ENCODE results near the gene SIAH3. TPM values are rescaled to one million over a fixed set of nuclear protein-coding genes. Genes with fewer than 3 reads are reported as not detected.

Gene SIAH3
- polyA plus RNA-seq, 1 donor from 2014 or later = 4.9 TPM

GRCh38 chr13:45783346-45784043, 68.1 kb downstream of the SIAH3 start:
- Histone ChIP-seq H3K9me2 (ENCODE audit: insufficient read depth, low read length) (no peaks in the 10 kb centered on the region), H4K20me1 (ENCODE audit: insufficient read depth) (no peaks in the 10 kb centered on the region), H3K27me3 (ENCODE audit: insufficient read depth, low read depth, low read length) (no peaks in the 10 kb centered on the region), H2AFZ (ENCODE audit: low read depth, low read length) (no peak overlapping the region), H3K79me2 (replicated peaks; ENCODE audit: insufficient read depth, low read length) (no peaks in the 10 kb centered on the region), H3K27ac (ENCODE audit: low read length) (no peak overlapping the region), H3K36me3 (ENCODE audit: insufficient read depth, low read length) (no peaks in the 10 kb centered on the region), H3K9me3 (ENCODE audit: low read length) (no peaks in the 10 kb centered on the region), H3K4me2 (ENCODE audit: low read length) (no peak overlapping the region), H3K9ac (ENCODE audit: low read length) (no peak overlapping the region), H3F3A (ENCODE audit: insufficient read depth, low read length, poor library complexity, severe bottlenecking) (no peaks in the 10 kb centered on the region), H3K4me3 (ENCODE audit: low read length) (no peak overlapping the region)
- no peak for TF ChIP-seq RAD21 (conservative IDR thresholded peaks at IDR 0.05)
- TF ChIP-seq, protein P1, sequence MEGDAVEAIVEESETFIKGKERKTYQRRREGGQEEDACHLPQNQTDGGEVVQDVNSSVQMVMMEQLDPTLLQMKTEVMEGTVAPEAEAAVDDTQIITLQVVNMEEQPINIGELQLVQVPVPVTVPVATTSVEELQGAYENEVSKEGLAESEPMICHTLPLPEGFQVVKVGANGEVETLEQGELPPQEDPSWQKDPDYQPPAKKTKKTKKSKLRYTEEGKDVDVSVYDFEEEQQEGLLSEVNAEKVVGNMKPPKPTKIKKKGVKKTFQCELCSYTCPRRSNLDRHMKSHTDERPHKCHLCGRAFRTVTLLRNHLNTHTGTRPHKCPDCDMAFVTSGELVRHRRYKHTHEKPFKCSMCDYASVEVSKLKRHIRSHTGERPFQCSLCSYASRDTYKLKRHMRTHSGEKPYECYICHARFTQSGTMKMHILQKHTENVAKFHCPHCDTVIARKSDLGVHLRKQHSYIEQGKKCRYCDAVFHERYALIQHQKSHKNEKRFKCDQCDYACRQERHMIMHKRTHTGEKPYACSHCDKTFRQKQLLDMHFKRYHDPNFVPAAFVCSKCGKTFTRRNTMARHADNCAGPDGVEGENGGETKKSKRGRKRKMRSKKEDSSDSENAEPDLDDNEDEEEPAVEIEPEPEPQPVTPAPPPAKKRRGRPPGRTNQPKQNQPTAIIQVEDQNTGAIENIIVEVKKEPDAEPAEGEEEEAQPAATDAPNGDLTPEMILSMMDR (IDR thresholded peaks at IDR 0.05; ENCODE audit: poor library complexity, severe bottlenecking) = no peak
- no peak for TF ChIP-seq EZH2 (IDR thresholded peaks at IDR 0.05; ENCODE audit: borderline replicate concordance, insufficient read depth, low read length, poor library complexity, severe bottlenecking)
- TF ChIP-seq MXI1 (conservative IDR thresholded peaks at IDR 0.05; ENCODE audit: poor library complexity, severe bottlenecking) = no peak
- TF ChIP-seq SMC3 (conservative IDR thresholded peaks at IDR 0.05; ENCODE audit: poor library complexity) = no peak
- no peak for TF ChIP-seq EP300 (conservative IDR thresholded peaks at IDR 0.05; ENCODE audit: poor library complexity, severe bottlenecking)
- no peak for TF ChIP-seq POLR2AphosphoS5 (IDR thresholded peaks at IDR 0.05)
- TF ChIP-seq TAF1 (IDR thresholded peaks at IDR 0.05; ENCODE audit: low read depth) = no peak
- TF ChIP-seq, protein P2, sequence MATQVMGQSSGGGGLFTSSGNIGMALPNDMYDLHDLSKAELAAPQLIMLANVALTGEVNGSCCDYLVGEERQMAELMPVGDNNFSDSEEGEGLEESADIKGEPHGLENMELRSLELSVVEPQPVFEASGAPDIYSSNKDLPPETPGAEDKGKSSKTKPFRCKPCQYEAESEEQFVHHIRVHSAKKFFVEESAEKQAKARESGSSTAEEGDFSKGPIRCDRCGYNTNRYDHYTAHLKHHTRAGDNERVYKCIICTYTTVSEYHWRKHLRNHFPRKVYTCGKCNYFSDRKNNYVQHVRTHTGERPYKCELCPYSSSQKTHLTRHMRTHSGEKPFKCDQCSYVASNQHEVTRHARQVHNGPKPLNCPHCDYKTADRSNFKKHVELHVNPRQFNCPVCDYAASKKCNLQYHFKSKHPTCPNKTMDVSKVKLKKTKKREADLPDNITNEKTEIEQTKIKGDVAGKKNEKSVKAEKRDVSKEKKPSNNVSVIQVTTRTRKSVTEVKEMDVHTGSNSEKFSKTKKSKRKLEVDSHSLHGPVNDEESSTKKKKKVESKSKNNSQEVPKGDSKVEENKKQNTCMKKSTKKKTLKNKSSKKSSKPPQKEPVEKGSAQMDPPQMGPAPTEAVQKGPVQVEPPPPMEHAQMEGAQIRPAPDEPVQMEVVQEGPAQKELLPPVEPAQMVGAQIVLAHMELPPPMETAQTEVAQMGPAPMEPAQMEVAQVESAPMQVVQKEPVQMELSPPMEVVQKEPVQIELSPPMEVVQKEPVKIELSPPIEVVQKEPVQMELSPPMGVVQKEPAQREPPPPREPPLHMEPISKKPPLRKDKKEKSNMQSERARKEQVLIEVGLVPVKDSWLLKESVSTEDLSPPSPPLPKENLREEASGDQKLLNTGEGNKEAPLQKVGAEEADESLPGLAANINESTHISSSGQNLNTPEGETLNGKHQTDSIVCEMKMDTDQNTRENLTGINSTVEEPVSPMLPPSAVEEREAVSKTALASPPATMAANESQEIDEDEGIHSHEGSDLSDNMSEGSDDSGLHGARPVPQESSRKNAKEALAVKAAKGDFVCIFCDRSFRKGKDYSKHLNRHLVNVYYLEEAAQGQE (IDR thresholded peaks at IDR 0.05; ENCODE audit: borderline replicate concordance) = no peak

- TF ChIP-seq EP300 (conservative IDR thresholded peaks at IDR 0.05; ENCODE audit: poor library complexity, severe bottlenecking) (no peak), RAD21 (conservative IDR thresholded peaks at IDR 0.05) (no peak)
- TF ChIP-seq, protein P1 (IDR thresholded peaks at IDR 0.05; ENCODE audit: poor library complexity, severe bottlenecking) = no peak
- Histone ChIP-seq H3K9ac (ENCODE audit: low read length) (no peak overlapping the region), H3K79me2 (replicated peaks; ENCODE audit: insufficient read depth, low read length) (no peaks in the 10 kb centered on the region), H3K9me2 (ENCODE audit: insufficient read depth, low read length) (no peaks in the 10 kb centered on the region), H3K4me2 (ENCODE audit: low read length) (no peak overlapping the region), H3K9me3 (ENCODE audit: low read length) (no peaks in the 10 kb centered on the region), H3K4me3 (ENCODE audit: low read length) (no peak overlapping the region), H3K27ac (ENCODE audit: low read length) (no peak overlapping the region), H3K36me3 (ENCODE audit: insufficient read depth, low read length) (no peaks in the 10 kb centered on the region), H4K20me1 (ENCODE audit: insufficient read depth) (no peaks in the 10 kb centered on the region), H2AFZ (ENCODE audit: low read depth, low read length) (no peak overlapping the region), H3F3A (ENCODE audit: insufficient read depth, low read length, poor library complexity, severe bottlenecking) (no peaks in the 10 kb centered on the region), H3K27me3 (ENCODE audit: insufficient read depth, low read depth, low read length) (no peaks in the 10 kb centered on the region)
Measured at GRCh38 chr13:45782327-45783045, 69.1 kb downstream of the SIAH3 start.

Measured in neural cell (in vitro differentiated cells).